GM21737 (cell line): ENCODE measurements around the gene ZNF618.
"Not testable (repeated sequence)": the region's sequence is repeated elsewhere in the genome, so short reads cannot be mapped to it uniquely, and the experiment has no call there.

Experiments
- ATAC-seq: cut with Tn5 transposase; IDR thresholded peaks from one replicate; pipeline ENCODE4 v1.9.1; 2021; ENCODE audit warnings: mild to moderate bottlenecking, moderate library complexity; ENCODE audit not compliant: unreplicated experiment

Gene ZNF618

GRCh38 chr9:113984639-113985380 lies 108.7 kb downstream of the ZNF618 start:
- no peak for ATAC-seq

- no peak for ATAC-seq
Measured at GRCh38 chr9:113985968-113986585, 110.0 kb downstream of the ZNF618 start.

DNA sequence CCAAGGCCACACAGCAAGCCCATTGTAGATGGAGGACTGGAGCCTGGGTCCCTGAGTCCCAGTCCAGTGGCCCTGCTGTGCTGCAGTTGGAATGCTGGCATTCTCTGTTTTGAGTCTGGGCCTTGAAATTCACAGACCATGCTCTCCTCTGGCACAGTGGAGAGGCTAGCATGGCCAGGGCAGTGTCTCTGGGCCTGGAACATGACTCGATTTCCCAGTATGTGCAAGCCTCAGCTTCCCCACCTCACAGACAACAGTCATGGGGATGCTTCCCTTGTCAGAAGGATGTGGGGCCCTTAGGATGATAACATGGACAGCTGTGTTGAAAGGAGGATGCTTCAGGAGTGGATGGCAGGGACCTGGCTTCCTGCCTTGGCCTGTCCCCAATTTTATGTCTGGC lies 110.8 kb downstream of the ZNF618 start:
- ATAC-seq = no peak

- no peak for ATAC-seq
Measured at GRCh38 chr9:113987526-113987925, 111.4 kb downstream of the ZNF618 start.

DNA sequence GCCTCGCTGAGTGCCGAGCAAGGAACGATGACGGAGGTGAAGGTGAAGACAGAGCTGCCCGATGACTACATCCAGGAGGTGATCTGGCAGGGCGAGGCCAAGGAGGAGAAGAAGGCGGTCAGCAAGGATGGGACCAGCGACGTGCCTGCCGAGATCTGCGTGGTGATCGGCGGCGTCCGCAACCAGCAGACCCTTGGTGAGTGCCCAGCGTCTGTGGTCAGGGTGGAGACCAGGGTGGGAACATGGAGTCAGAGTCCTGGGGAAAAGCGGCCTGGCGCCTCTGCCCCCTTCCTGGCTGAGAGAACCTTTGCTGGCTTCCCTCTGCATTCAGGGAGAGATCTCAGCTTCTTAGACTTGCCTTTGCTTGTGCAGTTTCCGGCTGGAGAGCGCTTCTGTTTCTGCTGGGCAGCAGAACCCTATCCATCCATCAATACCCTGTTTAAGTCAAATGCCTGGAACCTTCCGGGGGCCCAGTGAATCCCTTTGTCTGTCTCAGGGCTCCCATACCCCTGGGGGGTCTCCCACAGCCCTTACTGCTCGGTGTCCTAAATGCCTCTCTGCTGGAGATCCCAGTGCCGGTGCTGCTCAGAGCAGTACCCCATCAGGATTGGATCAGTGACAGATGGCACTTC lies 112.4 kb downstream of the ZNF618 start:
- no peak for ATAC-seq

- ATAC-seq = no peak
Measured at GRCh38 chr9:113989017-113989713, 113.1 kb downstream of the ZNF618 start.

- ATAC-seq = no peak
Measured at GRCh38 chr9:113989714-113990569, 113.8 kb downstream of the ZNF618 start.

- ATAC-seq = no peak
Measured at GRCh38 chr9:113990570-113990907, 114.4 kb downstream of the ZNF618 start.

DNA sequence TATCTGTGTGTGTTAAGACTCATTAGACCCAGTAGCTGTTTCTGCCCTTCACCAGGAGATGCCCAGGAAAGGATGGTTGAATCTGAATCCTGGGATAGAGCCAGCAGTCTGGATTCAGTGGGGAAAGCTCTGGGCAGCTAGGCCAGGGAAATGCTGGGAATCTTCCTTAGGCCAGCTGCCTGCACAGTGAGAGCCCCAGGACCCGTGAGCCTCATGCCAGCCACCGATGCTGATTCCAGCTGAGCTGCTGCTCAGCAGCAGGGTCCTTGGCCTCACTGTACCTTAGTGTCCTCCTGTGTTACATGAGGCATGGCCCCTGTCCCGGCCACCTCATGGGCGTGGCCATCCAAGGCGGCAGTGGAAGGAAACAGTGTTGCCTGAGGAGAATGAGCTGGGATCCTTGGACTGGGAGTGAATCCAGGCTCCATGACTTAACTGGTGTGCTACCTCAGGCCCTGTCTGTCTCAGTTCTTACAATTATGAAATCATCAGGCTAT lies 114.9 kb downstream of the ZNF618 start:
- no peak for ATAC-seq

DNA sequence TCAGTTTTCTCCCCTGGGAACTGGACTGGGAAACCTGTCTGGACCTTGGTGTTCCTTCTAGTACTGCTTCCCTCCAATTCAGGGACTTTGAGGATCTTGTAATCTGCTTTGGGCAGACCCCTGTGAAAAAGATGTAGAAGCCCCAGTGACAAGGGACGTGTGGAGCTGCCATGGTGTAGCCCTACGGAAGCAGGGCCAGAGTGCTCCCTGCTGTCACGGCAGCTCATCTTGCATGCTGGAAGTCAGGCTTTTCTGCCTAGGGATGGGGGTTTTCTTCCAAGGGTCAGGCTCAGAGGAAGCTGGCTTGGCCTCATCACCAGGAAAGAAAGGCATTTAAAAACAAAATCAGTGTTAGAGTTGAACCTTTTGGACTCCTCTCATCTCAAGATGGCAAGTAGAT lies 115.6 kb downstream of the ZNF618 start:
- no peak for ATAC-seq

DNA sequence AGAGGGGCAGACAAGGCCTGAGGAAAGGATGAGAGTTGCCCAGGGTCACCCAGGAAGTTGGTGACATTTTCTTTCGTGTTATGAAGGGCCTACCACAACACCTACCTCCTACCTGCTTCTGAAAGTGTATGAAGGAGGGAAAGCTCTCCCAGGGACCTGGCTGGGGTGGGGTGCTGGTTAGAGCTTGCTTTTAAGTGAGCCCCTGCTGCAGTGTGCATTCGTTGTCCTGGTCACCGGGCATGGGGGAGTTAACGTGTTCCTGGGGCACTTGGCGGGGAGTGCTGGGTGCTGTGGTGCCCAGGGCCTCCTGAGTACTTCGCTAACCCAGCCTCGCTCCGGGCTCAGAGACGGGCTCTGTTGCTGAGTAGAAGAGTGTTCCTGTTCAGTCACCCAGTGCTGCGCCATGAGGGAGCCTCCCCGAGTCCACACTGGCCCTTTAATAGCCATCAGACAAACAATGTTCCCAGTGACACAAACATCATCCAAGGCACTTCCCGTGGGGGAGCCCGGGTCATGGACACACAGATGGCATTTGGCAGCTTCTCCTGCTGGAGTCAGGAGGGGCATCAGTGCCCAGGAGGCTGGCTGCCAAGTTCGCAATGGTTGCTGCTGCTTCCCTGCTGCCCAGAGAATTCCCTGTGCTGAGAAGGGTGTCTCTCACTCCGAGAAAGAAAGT lies 116.3 kb downstream of the ZNF618 start:
- no peak for ATAC-seq

- ATAC-seq = no peak
Measured at GRCh38 chr9:113992994-113993393, 116.9 kb downstream of the ZNF618 start.

GRCh38 chr9:113993838-113994540 lies 117.9 kb downstream of the ZNF618 start:
- ATAC-seq = no peak

DNA sequence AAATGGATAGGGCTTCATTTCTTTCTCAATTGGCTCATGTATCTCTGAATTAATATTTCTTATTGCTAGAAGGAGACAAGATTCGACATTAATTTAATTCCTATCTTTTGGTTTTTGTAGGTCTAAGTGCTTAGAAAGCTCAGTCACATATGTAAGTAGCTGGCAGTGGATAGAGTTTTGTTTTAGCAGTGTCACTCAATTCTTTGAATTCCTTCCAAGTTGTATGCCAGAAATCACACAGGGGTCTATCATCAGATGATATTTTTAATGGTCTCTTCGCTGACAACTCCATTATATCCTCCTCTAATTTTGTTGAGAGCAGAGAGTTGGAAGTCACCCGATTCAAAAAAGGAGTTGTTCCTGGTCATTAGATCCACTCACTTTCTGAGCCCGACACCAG lies 119.3 kb downstream of the ZNF618 start:
- no peak for ATAC-seq

- no peak for ATAC-seq
Measured at GRCh38 chr9:113995963-113996362, 119.9 kb downstream of the ZNF618 start.

- ATAC-seq = no peak
Measured at GRCh38 chr9:113996531-113997001, 120.5 kb downstream of the ZNF618 start.

GRCh38 chr9:113997064-113997463 lies 121.0 kb downstream of the ZNF618 start:
- ATAC-seq = not testable (repeated sequence)

DNA sequence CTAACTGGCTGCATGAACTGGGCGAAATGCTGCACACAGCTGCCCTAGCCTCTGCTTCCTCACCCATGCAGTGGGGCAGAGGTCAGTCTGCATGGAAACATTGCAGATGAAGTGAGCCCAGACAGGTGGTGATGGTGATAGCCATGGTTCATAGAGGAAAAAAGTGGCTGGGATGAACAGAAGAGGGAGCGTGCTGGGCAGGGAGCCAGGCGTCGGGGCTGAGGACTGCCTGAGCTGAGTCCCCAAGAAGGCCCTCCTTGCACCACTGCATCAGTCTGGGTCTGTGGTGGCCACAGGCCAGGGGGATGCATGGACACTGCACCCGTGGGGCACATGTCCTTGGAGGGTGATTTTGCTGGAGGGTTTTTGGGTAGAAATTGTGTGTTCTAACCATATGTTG lies 121.5 kb downstream of the ZNF618 start:
- ATAC-seq = no peak

GRCh38 chr9:113998114-113998513 lies 122.0 kb downstream of the ZNF618 start:
- ATAC-seq = no peak
